HepG2 (cell line): ENCODE data around the gene FAM163B.

Experiments
- MED1 ChIP-seq: sonication (generic); formaldehyde crosslinking; IDR thresholded peaks from 2 replicates; pipeline ENCODE4 v1.4.0; 2020; ENCODE audit warnings: missing genetic modification reagents
- NFRKB ChIP-seq: fragments of 450-650 bp; IDR thresholded peaks from 2 replicates; pipeline ENCODE4 v1.6.1; 2017
- ZFP1 ChIP-seq: IDR thresholded peaks from 2 replicates; pipeline ENCODE4 v1.6.1; 2016
- TF ChIP-seq, protein P1 (sequence below): IDR thresholded peaks from 2 replicates; pipeline ENCODE4 v1.6.1; 2016; ENCODE audit warnings: control low read depth

DNA sequence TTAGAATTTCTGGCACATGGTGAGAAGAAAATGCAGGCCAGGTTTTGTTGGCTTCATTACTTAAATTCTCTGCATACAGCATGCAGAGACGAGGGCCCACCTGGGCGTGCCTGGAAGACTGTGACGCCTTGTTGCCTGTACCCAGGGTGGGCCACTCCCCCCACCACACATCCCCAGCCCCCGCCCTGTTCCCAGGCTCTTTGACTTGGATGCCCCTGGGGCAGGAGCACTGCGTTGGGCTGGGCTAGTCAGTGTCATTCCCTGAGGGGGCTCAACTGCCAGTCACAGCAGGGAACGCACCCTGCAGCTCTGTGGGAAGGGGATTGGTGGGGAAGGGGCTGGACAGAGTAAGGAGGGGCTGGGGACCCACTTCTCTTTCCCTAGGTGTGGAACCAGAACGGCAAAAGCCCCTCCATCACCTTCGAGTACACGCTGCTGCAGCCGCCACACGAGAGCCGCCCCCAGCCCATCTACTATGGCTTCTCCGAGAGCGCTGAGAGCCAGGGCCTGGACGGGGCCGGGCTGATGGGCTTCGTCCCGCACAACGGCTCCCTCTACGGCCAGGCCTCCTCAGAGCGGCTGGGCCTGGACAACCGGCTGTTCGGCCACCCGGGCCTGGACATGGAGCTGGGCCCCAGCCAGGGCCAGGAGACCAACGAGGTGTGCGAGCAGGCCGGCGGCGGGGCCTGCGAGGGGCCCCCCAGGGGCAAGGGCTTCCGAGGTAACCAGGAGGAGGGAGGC lies 55.0 kb downstream of the FAM163B start:
- no peak for TF ChIP-seq NFRKB
- TF ChIP-seq ZFP1: no peak
- TF ChIP-seq MED1 (CRISPR knock-in tag): no peak
- TF ChIP-seq, protein P1, sequence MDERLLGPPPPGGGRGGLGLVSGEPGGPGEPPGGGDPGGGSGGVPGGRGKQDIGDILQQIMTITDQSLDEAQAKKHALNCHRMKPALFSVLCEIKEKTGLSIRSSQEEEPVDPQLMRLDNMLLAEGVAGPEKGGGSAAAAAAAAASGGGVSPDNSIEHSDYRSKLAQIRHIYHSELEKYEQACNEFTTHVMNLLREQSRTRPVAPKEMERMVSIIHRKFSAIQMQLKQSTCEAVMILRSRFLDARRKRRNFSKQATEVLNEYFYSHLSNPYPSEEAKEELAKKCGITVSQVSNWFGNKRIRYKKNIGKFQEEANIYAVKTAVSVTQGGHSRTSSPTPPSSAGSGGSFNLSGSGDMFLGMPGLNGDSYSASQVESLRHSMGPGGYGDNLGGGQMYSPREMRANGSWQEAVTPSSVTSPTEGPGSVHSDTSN: no peak
